Upper lobe of left lung (tissue), 4 donors: ENCODE results near the gene TRIP4.

Experiments
- POLR2A ChIP-seq, 4 donors: fragments of 450-650 bp; IDR thresholded peaks; one replicate each; pipeline ENCODE4 v1.5.1; 2016 to 2017; ENCODE audit warnings: antibody characterized with exemption in 4 of 4, mild to moderate bottlenecking in 2 of 4
- TF ChIP-seq, protein P1 (sequence below), 6 experiments: fragments of 450-650 bp in 4 of 6; fragments of 200-600 bp in 2 of 6; sonication (generic) in 2 of 6; IDR thresholded peaks; one replicate each; pipeline ENCODE4 v1.5.1; 2016 to 2019; ENCODE audit warnings: antibody characterized with exemption in 6 of 6

DNA sequence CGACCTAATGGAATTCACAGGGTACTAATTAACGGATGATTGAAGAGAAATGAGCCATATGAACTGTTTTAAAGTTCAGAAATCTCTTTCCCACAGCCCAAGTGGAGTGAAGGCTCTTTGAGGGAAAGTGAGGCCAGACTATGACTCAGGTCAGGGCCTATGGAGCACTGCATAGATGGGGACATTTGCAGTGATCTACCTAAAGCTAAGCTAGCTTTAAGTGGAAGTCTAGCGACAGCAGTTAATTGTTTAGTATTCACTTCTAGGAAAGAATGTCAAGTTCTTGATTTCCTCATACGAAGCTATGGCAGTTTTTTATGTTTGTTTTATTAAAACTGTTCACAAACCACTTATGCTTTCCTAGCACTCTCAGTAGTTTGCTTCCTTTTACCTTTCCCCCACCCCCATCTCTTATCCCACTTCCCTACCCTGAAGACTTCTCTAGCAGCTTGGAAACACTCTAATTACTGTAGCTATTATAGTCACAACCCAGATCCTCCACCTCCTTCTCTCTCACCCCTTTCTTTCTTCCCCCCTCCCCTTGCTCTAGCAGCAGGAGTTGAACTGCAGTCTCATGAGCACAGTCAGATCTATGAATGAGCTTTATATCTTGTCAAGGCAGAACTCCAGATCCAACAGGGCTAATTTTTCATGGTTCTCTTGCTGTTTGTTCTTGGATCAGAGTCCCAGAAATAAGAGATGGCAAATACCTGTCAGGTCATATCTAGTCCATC is 78.9 kb downstream of the TRIP4 start:
- no peak for TF ChIP-seq POLR2A (IDR thresholded peaks at IDR 0.05)
- TF ChIP-seq, protein P1, sequence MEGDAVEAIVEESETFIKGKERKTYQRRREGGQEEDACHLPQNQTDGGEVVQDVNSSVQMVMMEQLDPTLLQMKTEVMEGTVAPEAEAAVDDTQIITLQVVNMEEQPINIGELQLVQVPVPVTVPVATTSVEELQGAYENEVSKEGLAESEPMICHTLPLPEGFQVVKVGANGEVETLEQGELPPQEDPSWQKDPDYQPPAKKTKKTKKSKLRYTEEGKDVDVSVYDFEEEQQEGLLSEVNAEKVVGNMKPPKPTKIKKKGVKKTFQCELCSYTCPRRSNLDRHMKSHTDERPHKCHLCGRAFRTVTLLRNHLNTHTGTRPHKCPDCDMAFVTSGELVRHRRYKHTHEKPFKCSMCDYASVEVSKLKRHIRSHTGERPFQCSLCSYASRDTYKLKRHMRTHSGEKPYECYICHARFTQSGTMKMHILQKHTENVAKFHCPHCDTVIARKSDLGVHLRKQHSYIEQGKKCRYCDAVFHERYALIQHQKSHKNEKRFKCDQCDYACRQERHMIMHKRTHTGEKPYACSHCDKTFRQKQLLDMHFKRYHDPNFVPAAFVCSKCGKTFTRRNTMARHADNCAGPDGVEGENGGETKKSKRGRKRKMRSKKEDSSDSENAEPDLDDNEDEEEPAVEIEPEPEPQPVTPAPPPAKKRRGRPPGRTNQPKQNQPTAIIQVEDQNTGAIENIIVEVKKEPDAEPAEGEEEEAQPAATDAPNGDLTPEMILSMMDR (IDR thresholded peaks at IDR 0.05), result no peak
